22Rv1 (cell line): ENCODE results near the gene TTC12.

Experiments used
- H3K27ac ChIP-seq: fragments of 450-650 bp; 2 replicates; pipeline ENCODE4 v1.5.1; 2017
- ZFX ChIP-seq: fragments of 450-650 bp; IDR thresholded peaks from 2 replicates; pipeline ENCODE4 v1.6.1; 2017; ENCODE audit warnings: antibody characterized with exemption, borderline replicate concordance
- TF ChIP-seq, protein P1 (sequence below): fragments of 450-650 bp; IDR thresholded peaks from 2 replicates; pipeline ENCODE4 v1.5.1; 2017; ENCODE audit warnings: mild to moderate bottlenecking

Gene TTC12

GRCh38 chr11:113341388-113342165, 27.2 kb downstream of the TTC12 start:
- TF ChIP-seq ZFX = no peak
- TF ChIP-seq, protein P1, sequence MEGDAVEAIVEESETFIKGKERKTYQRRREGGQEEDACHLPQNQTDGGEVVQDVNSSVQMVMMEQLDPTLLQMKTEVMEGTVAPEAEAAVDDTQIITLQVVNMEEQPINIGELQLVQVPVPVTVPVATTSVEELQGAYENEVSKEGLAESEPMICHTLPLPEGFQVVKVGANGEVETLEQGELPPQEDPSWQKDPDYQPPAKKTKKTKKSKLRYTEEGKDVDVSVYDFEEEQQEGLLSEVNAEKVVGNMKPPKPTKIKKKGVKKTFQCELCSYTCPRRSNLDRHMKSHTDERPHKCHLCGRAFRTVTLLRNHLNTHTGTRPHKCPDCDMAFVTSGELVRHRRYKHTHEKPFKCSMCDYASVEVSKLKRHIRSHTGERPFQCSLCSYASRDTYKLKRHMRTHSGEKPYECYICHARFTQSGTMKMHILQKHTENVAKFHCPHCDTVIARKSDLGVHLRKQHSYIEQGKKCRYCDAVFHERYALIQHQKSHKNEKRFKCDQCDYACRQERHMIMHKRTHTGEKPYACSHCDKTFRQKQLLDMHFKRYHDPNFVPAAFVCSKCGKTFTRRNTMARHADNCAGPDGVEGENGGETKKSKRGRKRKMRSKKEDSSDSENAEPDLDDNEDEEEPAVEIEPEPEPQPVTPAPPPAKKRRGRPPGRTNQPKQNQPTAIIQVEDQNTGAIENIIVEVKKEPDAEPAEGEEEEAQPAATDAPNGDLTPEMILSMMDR = no peak
- H3K27ac ChIP-seq = peak overlapping the region; percentile 77

DNA sequence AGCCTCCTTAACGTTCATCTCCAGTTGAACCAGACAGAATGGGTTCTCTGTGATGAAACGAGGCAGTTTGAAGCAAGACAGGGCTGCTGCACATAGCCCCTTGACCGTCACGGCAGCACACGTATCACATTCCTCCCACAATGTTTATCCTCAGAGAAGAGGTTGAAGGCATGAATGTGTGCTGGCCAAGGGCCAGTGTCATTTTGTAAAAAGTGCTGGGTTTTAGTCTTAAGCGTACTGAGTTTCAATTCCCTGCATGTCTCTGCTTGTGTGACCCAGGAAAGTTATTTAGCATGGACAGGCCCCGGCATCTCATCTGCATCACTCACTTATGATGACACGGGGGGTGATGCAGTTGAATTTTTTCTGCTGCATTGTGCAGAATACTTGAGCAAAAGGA, 31.6 kb downstream of the TTC12 start:
- no peak overlapping the region for H3K27ac ChIP-seq
- TF ChIP-seq, protein P1 = no peak
- no peak for TF ChIP-seq ZFX

DNA sequence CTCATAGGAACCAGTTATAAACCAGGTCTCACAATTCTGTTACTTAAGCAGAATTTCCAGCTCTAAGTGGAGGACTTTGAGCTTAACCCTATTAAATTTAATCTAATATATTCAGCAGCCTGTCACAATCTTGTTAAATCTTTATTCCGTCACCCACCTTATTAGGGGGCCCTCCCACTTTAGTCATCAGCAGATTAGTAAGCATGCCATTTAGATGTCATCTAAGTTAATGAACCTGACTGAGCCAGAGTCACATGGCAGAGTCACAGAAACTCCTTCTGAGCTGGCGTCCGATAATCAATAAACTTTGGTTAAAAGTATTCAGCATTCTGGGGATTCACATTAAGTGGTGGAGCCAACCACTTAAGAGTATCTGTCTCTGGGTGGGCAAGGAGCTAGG, 35.1 kb downstream of the TTC12 start:
- TF ChIP-seq, protein P1 = no peak
- no peak for TF ChIP-seq ZFX
- no peak overlapping the region for H3K27ac ChIP-seq

DNA sequence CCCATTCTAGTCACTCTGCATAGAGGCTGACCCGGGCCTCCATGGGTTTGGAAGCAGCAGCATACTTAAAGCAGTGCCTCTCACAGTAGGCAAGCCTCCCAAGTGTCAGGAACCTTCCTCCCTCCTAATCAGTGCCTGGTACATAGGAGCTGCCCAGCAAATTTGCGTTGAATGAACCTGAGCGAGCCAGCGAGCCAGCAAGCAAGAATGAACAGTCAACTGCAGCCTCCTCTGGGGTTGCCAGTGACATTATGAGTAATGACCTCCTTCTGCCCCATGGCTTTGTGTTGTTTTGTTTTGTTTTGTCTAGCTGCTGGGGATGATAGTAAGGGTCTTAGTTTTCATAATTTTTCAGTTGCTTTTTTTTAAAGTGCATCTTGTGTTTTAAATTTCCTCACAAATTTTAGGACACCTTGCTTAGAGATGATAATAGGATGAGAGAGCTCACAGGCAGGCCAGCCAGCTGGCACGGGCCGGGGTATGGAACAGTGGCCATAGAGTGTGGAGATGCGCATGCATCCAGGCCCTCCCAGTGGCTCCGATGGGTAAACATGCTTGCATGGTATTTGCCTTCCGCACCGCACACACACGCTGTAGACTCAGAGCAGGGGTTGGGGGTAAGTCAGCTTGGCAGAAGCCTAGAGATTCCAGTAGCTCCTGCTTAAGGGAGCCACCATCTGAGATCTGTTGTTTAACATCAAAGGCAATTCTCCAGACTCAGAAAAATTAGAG, 36.1 kb downstream of the TTC12 start:
- H3K27ac ChIP-seq = no peak overlapping the region
- TF ChIP-seq, protein P1 = no peak
- TF ChIP-seq ZFX = no peak

GRCh38 chr11:113351068-113351450, 36.7 kb downstream of the TTC12 start:
- TF ChIP-seq ZFX = no peak
- no peak overlapping the region for H3K27ac ChIP-seq

DNA sequence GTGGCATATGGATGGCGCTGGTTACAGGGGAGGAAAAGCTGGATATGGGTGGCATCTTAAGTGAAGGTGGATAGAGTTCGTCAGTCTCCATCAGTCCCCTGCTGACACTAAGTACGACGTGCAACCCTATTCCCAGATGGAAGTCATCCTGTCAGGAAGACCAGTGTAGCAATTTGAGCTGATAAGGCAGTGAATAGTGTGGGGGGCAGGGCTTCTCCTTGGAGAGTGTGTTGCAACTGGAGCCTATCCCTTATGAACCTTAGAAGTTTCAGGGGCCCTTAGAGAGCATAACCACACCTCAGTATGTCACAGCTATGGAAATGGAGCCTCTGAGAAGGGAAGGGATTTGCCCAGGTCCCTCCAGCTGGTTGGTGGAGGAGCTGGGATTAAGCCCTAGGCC, 37.1 kb downstream of the TTC12 start:
- no peak for TF ChIP-seq ZFX
- TF ChIP-seq, protein P1 = no peak

DNA sequence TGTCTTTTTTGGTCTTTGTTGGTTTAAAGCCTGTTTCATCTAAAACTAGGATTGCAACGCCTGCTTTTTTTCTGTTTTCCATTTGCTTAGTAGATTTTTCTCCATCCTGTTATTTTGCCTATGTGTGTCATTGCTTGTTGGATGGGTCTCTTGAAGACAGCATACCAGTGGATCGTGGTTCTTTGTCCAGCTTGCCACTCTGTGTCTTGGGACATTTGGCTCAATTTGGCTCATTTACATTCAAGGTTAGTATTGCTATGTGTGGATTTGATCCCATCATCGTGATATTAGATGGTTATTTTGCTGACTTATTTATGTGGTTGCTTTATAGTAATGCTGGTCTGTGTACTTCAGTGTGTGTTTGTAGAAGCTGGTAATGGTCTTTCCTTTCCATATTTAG, 41.8 kb downstream of the TTC12 start:
- TF ChIP-seq ZFX = no peak
- TF ChIP-seq, protein P1 = no peak

More for the DNA sequence above, 37.1 kb downstream of the TTC12 start:
- H3K27ac ChIP-seq = no peak overlapping the region

More for the DNA sequence above, 41.8 kb downstream of the TTC12 start:
- H3K27ac ChIP-seq = no peak overlapping the region
